HCEC 1CT (cell line): Measurements from ENCODE around the gene RMND5B.
"Not testable (repeated sequence)": the region's sequence is repeated elsewhere in the genome, so short reads cannot be mapped to it uniquely, and the experiment has no call there.

Source experiments
- DNase-seq: peaks from one replicate; pipeline ENCODE4 v3.0.0-alpha.2; 2017

Gene RMND5B

GRCh38 chr5:178177569-178177968 lies 46.8 kb downstream of the RMND5B start:
- DNase-seq, result no peak

- DNase-seq, result no peak
Observed at GRCh38 chr5:178180141-178180863, 49.5 kb downstream of the RMND5B start.

GRCh38 chr5:178182158-178182876 lies 51.5 kb downstream of the RMND5B start:
- DNase-seq, result no peak

DNA sequence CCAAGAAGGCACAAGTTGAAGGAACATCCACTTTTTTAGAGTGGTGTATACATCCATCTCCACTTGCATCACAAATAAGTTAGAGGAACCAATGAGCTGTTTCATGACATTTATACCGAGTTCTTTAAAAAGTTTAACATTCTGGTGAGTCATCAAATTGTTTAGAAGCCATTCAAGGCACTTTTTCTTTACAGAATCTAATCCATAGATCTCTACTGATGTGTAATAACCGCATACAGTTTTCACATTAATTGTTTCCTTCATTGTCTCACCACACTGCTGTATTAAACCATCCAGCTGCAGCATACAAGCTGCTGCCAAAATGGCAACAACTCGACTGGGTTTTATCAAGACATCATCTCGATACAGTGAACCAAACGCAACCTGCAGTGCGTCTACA lies 55.6 kb downstream of the RMND5B start:
- DNase-seq, result peak; percentile 26

DNA sequence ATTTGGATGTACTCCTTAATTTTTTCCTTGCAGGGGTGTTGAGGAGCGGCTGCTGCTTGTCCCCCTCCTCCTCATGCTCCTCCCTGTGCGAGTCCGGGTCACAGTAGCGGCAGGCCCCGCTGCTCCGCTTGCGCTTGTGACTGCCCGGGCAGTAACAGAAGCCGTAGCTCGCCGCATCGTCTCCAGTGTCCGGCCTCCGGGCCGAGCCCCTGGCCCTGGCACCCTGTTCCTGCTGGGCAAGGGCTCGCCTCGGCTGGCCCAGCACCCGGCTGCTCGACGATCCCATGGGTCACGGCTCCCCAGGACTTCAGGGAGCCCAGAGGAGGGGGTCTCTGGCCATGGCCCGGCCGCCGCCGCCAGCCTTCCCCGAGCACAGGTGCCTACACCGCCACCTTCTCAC lies 56.2 kb downstream of the RMND5B start, which contains the start of gene GMCL2:
Gene GMCL2, minus strand, starts transcription at position 358 of the 400 bp plus-strand sequence. Its CDS starts 72 bp downstream, at position 286.
- DNase-seq, result no peak

DNA sequence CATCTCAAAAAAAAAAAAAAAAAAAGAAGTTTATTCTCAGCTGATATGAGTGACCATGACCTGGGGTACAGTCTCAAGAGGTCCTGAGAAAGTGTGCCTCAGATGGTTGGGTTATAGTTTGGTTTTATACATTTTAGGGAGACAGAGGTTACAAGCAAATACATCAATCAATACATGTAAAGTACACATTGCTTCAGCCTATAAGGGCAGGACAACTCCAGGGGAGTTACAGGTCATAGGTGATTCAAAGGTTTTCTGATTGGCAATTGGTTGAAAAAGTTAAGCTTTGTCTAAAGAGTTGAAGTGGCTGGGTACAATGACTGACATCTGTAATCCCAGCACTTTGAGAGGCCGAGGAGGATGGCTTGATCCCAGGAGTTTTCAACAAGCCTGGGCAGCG lies 58.6 kb downstream of the RMND5B start:
- no peak for DNase-seq

GRCh38 chr5:178191661-178192060 lies 60.8 kb downstream of the RMND5B start:
- no peak for DNase-seq

GRCh38 chr5:178192244-178192643 lies 61.4 kb downstream of the RMND5B start:
- no peak for DNase-seq

GRCh38 chr5:178192787-178193186 lies 62.0 kb downstream of the RMND5B start:
- DNase-seq, result no peak

DNA sequence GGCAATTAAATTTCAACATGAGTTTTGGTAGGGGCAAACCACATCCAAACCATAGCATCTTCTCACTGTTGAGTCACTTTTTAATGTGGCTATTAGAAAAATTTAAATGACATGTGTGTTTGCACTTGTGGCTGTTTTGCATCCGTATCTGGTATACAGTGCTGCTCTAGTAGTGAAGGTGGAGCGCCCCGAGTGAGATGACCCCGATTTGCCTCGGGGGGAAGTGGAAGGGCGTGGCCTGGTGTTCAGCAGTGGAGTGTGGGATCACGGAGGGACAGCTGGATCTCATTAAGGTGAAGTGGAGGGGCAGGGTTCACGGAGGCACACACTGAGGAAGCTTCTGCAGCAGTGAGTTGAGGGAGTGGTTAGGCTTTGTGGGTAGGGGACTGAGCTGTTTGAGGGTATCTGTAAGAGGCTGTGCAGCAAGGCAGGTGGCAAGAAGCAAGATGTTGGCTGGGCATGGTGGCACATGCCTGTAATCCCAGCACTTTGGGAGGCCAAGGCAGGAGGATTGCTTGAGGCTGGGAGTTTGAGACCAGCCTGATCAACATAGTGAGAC lies 62.5 kb downstream of the RMND5B start:
- DNase-seq, result no peak

GRCh38 chr5:178194026-178194425 lies 63.2 kb downstream of the RMND5B start:
- DNase-seq, result no peak

- no peak for DNase-seq
Observed at GRCh38 chr5:178196281-178196812, 65.5 kb downstream of the RMND5B start.

DNA sequence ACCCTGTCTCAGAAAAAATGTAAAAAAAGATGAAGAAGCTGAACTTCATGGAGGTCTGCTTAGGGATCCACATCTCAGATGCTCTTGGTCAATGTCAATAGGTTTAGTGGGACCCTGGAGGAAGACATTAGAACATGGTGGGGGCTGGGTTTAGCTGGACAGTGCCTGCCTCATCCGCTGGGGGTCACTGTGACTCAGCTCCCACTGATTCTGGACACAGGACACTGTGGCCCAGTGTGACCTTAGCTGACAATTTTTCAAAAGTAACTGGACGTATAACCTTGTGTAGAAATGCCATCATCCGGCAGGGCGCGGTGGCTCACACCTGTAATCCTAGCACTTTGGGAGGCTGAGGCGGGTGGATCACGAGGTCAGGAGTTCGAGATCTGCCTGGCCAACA lies 66.2 kb downstream of the RMND5B start:
- no peak for DNase-seq

GRCh38 chr5:178198151-178198550 lies 67.3 kb downstream of the RMND5B start:
- not testable (repeated sequence) for DNase-seq

DNA sequence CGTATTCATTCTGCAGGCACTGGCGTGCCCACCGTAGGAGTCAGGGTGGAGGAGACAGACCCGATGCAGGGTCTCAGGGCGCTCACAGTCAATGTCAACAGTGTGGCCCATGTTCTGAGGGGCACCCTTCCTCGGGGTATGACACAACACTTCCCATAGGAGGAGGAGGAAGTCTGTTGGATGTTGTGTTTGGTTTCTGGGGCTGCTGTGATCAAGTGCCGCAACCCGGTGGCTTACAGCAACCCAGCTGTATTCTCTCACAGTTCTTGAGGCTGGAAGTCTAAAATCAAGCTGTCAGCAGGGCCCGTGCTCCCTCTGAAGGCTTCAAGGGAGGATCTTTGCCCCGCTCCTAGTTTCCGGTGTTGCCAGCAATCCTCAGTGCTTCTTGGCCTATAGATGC lies 67.9 kb downstream of the RMND5B start:
- DNase-seq, result no peak

GRCh38 chr5:178199581-178200434 lies 69.0 kb downstream of the RMND5B start:
- no peak for DNase-seq
